K562 (cell line): ENCODE data around the gene NAV2. TPM values are rescaled to one million over a fixed set of nuclear protein-coding genes. Genes with fewer than 3 reads are reported as not detected.

ENCODE experiments used
- ATAC-seq: fragments of 200-7000 bp; cut with Tn5 transposase; 3 replicates; pipeline ENCODE4 v1.9.1; 2020; ENCODE audit warnings: moderate library complexity
- BruUV-seq: library from RNA; stranded (reverse); fragments of 400-500 nt; replicated peaks from 2 replicates; lab custom pipeline; 2021; lab: Mats Ljungman, UMichigan
- CTCF ChIA-PET: fragments of 300-600 bp; formaldehyde crosslinking; extraction: SDS; loops from one replicate; lab custom pipeline; 2021; ENCODE audit warnings: low intra/inter-chr PET ratio; lab: Yijun Ruan, JAX
- POLR2A ChIA-PET: fragments of 300-600, 350-650 bp; sonication (Branson Sonifier 250); formaldehyde crosslinking; extraction: SDS; loops from one replicate; lab custom pipeline; 2021; ENCODE audit warnings: antibody characterized with exemption, inconsistent platforms; lab: Yijun Ruan, JAX
- DNase-seq, 4 experiments: peaks; one replicate each; pipeline versions ENCODE4 v3.0.0 to v3.0.0-alpha.2; 2011 to 2018; ENCODE audit warnings: low spot score in 3 of 4, mixed read lengths in 3 of 4; ENCODE audit errors: extremely low read depth in 1 of 4
- FAIRE-seq: peaks from 2 replicates; lab custom pipeline; 2011; peaks lifted over from hg19 to GRCh38; lab: Jason Lieb, UNC
- H2AFZ ChIP-seq: 2 replicates; pipeline ENCODE4 v1.6.0; 2011; ENCODE audit warnings: low read depth, low read length, control low read depth, inconsistent platforms
- H3K27ac ChIP-seq: fragments of 200-600 bp; 3 replicates; pipeline ENCODE4 v1.8.0; 2011; ENCODE audit warnings: low read depth, mild to moderate bottlenecking, control low read depth, inconsistent platforms, low read length, moderate library complexity, mixed read lengths; ENCODE audit errors: extremely low read depth
- H3K27me3 ChIP-seq, 2 experiments: fragments of 300-600 bp in 1 of 2; 2 replicates in 1 of 2; 3 replicates in 1 of 2; pipeline versions ENCODE4 v1.6.0 to v1.8.0; 2011; ENCODE audit warnings: inconsistent platforms in 2 of 2, low read length in 2 of 2, mild to moderate bottlenecking in 1 of 2, mixed read lengths in 1 of 2, moderate library complexity in 1 of 2; ENCODE audit not compliant: control insufficient read depth in 2 of 2, insufficient read depth in 2 of 2
- H3K36me3 ChIP-seq: fragments of 300-600 bp; 3 replicates; pipeline ENCODE4 v1.8.0; 2011; ENCODE audit warnings: mild to moderate bottlenecking, low read length, inconsistent platforms; ENCODE audit not compliant: control insufficient read depth, insufficient read depth
- H3K4me1 ChIP-seq, 2 experiments: fragments of 200-600 bp in 1 of 2; replicated peaks in 1 of 2; 2 replicates in 1 of 2; 3 replicates in 1 of 2; pipeline versions ENCODE4 v1.5.1 to v1.8.0; 2011; ENCODE audit warnings: inconsistent platforms in 2 of 2, low read length in 2 of 2, mild to moderate bottlenecking in 1 of 2, mixed read lengths in 1 of 2, moderate library complexity in 1 of 2; ENCODE audit not compliant: control insufficient read depth in 2 of 2, insufficient read depth in 2 of 2
- H3K4me2 ChIP-seq: 2 replicates; pipeline ENCODE4 v1.6.1; 2011; ENCODE audit warnings: low read length, control low read depth, inconsistent platforms, mixed read lengths; ENCODE audit not compliant: insufficient read depth
- H3K4me3 ChIP-seq: fragments of 200-600 bp; sonication (generic), shearing (Covaris generic); 2 replicates; pipeline ENCODE4 v1.5.1; 2016; ENCODE audit warnings: control low read depth, inconsistent platforms
- H3K79me2 ChIP-seq: fragments of 200-600 bp; 3 replicates; pipeline ENCODE4 v1.8.0; 2011; ENCODE audit warnings: low read length, inconsistent platforms; ENCODE audit not compliant: control insufficient read depth, insufficient read depth
- H3K9ac ChIP-seq, 2 experiments: 2 replicates each; pipeline versions ENCODE4 v1.6.0 to v1.6.1; 2011; ENCODE audit warnings: low read depth in 2 of 2, low read length in 2 of 2, control low read depth in 1 of 2, inconsistent platforms in 1 of 2, mild to moderate bottlenecking in 1 of 2, mixed read lengths in 1 of 2; ENCODE audit not compliant: insufficient read depth in 1 of 2
- H3K9me1 ChIP-seq: one replicate; pipeline ENCODE4 v1.6.0; 2011; ENCODE audit warnings: inconsistent platforms, mild to moderate bottlenecking, low read length, moderate library complexity; ENCODE audit not compliant: control insufficient read depth, insufficient read depth
- H3K9me3 ChIP-seq: replicated peaks from 2 replicates; pipeline ENCODE4 v1.5.1; 2011; ENCODE audit warnings: low read depth, low read length, inconsistent platforms; ENCODE audit not compliant: control insufficient read depth, insufficient read depth
- H4K20me1 ChIP-seq: replicated peaks from 2 replicates; pipeline ENCODE4 v1.6.1; 2011; ENCODE audit warnings: low read length, inconsistent platforms, mixed read lengths; ENCODE audit not compliant: control insufficient read depth, insufficient read depth
- EWSR1 ChIP-seq: fragments of 450-650 bp; IDR thresholded peaks from 2 replicates; pipeline ENCODE4 v1.6.1; 2018; ENCODE audit warnings: borderline replicate concordance, mild to moderate bottlenecking, low read depth, moderate library complexity; ENCODE audit not compliant: partially characterized antibody
- GATA2 ChIP-seq: sonication (generic); formaldehyde crosslinking; IDR thresholded peaks from 2 replicates; pipeline ENCODE4 v1.4.0; 2020; ENCODE audit warnings: mild to moderate bottlenecking, missing genetic modification reagents
- KDM1A ChIP-seq, 2 experiments: fragments of 450-650 bp; IDR thresholded peaks; 2 replicates each; pipeline ENCODE4 v1.6.1; 2016; ENCODE audit warnings: mild to moderate bottlenecking in 2 of 2
- MECOM ChIP-seq: fragments of 250-450 bp; sonication (Bioruptor Pico); IDR thresholded peaks from 2 replicates; pipeline ENCODE4 v1.8.0; 2022; ENCODE audit warnings: inconsistent platforms
- PHB ChIP-seq: fragments of 250-450 bp; sonication (Bioruptor Pico); IDR thresholded peaks from 2 replicates; pipeline ENCODE4 v1.5.0; 2021
- ZNF174 ChIP-seq: fragments of 250-450 bp; sonication (Bioruptor Pico); IDR thresholded peaks from 2 replicates; pipeline ENCODE4 v1.4.0; 2020; ENCODE audit warnings: mild to moderate bottlenecking
- WGBS: fragments of 100-300 bp; shearing (Covaris generic); methylation state at CpG from one replicate; pipeline ENCODE4 v1.1.6; 2016; ENCODE audit warnings: low coverage, mixed read lengths; ENCODE audit not compliant: insufficient coverage; ENCODE audit errors: missing lambda C conversion rate; 5-methylcytosine and 5-hydroxymethylcytosine counted together
- in situ Hi-C: fragments of 300-500 bp; cut with MboI; formaldehyde crosslinking; loops from 4 replicates; pipeline ENCODE4 v1.15.0; 2018; ENCODE audit warnings: inconsistent platforms, mixed read lengths
- intact Hi-C: fragments of 100-400 bp; cut with micrococcal nuclease; formaldehyde crosslinking; loops from 2 replicates; pipeline ENCODE4 v1.14.2; 2022
- polyA plus RNA-seq, 8 experiments: library from polyadenylated mRNA; depleted of rRNA in 4 of 8; stranded (reverse) in 5 of 8; unstranded in 3 of 8; fragments of >200 nt; fragmentation: Nextera tagmentation in 2 of 8; fragmentation: Illumina TruSeq in 1 of 8; extraction: Ambion mirVana in 2 of 8; extraction: Trizol in 1 of 8; gene quantifications; 2 replicates each; pipeline versions ENCODE4 v1.2.1 to v1.2.3, GENCODE V29; 2011 to 2014; ENCODE audit warnings: inconsistent platforms in 1 of 8, missing spikeins in 1 of 8
- total RNA-seq, 7 experiments: library from RNA; depleted of rRNA in 6 of 7; stranded (reverse); fragments of >200 nt in 6 of 7; fragmentation: Illumina TruSeq in 2 of 7; extraction: Trizol in 2 of 7; gene quantifications; 2 replicates each; pipeline versions ENCODE4 v1.2.1 to v1.2.3, GENCODE V29; 2011 to 2021; ENCODE audit warnings: low replicate concordance in 1 of 7
- TF ChIP-seq, protein P1 (sequence below): fragments of 450-650 bp; IDR thresholded peaks from 2 replicates; pipeline ENCODE4 v1.6.1; 2016; ENCODE audit warnings: low read depth, mild to moderate bottlenecking, moderate library complexity
- TF ChIP-seq, protein P2 (sequence below): fragments of 450-650 bp; IDR thresholded peaks from 2 replicates; pipeline ENCODE4 v1.6.1; 2016

The NAV2 gene
- total and polyA plus RNA-seq, 9 of the 15 experiments (the other 6 are each of a cell fraction or from before 2014, with no cell fraction given), result 0.03 to 0.35 (median 0.05) TPM

DNA sequence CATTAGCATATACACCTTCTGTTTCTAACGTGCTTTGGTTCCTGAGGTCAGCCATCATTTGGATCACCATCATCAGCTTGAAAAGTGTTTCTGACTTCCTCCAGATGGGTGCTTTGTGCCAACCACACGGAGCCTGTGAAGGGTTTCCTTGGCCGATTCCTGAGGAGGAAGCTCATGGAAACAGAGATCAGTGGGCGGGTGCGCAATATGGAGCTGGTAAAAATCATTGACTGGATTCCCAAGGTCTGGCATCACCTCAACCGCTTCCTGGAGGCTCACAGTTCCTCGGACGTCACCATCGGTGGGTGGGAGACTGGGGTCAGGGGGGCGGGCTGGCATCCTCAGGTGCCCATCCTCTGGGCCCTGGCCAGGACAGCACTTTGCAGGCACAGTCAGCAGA lies 392.8 kb downstream of the NAV2 start:
- WGBS, result 24% methylated on average over 10 of the region's 10 CpGs
- intact Hi-C loops, result no loop called here
- Histone ChIP-seq H3K9me3 (no peaks in the 10 kb centered on the region), H3K9ac (0 out of 4 replicates have a peak overlapping the region, but pooled peaks of 1 of the 2 experiments have one; percentile 5), H2AFZ (no peak overlapping the region), H3K36me3 (no peaks in the 10 kb centered on the region), H4K20me1 (no peaks in the 10 kb centered on the region), H3K9me1 (no peaks in the 10 kb centered on the region), H3K4me2 (no peak overlapping the region), H3K4me3 (no peak overlapping the region), H3K27ac (no peak overlapping the region), H3K27me3 (no peaks in the 10 kb centered on the region; a peak in 2 of 5 replicates), H3K4me1 (peaks cover 4 to 12% of the 10 kb centered on the region in 2 experiments; a peak in 3 of 5 replicates), H3K79me2 (no peaks in the 10 kb centered on the region)
- FAIRE-seq (no peak), ATAC-seq (no peak), DNase-seq (no peak)
- ChIA-PET POLR2A (interaction anchor here (1.4 to 1.8 kb wide), 3 partner anchors 9 to 19 kb away, joined by 3 to 8 read pairs (median 4); no protein-coding TSS in a partner anchor), CTCF (no interaction called here)
- TF ChIP-seq MECOM (no peak), EWSR1 (no peak), GATA2 (CRISPR knock-in tag) (no peak), ZNF174 (CRISPR knock-in tag) (no peak), PHB (CRISPR knock-in tag) (no peak), KDM1A (IDR thresholded peaks at IDR 0.05) (no peak)
- TF ChIP-seq, protein P1, sequence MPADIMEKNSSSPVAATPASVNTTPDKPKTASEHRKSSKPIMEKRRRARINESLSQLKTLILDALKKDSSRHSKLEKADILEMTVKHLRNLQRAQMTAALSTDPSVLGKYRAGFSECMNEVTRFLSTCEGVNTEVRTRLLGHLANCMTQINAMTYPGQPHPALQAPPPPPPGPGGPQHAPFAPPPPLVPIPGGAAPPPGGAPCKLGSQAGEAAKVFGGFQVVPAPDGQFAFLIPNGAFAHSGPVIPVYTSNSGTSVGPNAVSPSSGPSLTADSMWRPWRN, result no peak
- TF ChIP-seq, protein P2, sequence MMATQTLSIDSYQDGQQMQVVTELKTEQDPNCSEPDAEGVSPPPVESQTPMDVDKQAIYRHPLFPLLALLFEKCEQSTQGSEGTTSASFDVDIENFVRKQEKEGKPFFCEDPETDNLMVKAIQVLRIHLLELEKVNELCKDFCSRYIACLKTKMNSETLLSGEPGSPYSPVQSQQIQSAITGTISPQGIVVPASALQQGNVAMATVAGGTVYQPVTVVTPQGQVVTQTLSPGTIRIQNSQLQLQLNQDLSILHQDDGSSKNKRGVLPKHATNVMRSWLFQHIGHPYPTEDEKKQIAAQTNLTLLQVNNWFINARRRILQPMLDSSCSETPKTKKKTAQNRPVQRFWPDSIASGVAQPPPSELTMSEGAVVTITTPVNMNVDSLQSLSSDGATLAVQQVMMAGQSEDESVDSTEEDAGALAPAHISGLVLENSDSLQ, result no peak
- in situ Hi-C loops, result no loop called here
- BruUV-seq, result no TSS peak
